ENCODE measurements around the gene GRAP.

Gene GRAP

GRCh38 chr17:19017804-19018599, 28.8 kb downstream of the GRAP start:
- ATAC-seq (ENCODE audit: low read depth) = no peak
- DNase-seq (ENCODE audit: low spot score in 2 of 2) = no peak
- Mint-ChIP-seq H3K27me3 (peaks cover 5% of the 10 kb centered on the region), H3K4me3 (no peak overlapping the region), H3K9me3 (no peaks in the 10 kb centered on the region), H3K4me1 (peaks cover 22% of the 10 kb centered on the region), H3K36me3 (peaks cover 7% of the 10 kb centered on the region), H3K27ac (no peak overlapping the region)

- peaks cover 5% of the 10 kb centered on the region for H3K27me3 Mint-ChIP-seq
- H3K27ac Mint-ChIP-seq = no peak overlapping the region
- peaks cover 22% of the 10 kb centered on the region for H3K4me1 Mint-ChIP-seq
- H3K9me3 Mint-ChIP-seq = no peaks in the 10 kb centered on the region
- peaks cover 4% of the 10 kb centered on the region for H3K36me3 Mint-ChIP-seq
- H3K4me3 Mint-ChIP-seq = no peak overlapping the region
- DNase-seq (ENCODE audit: low spot score in 2 of 2) (no peak), ATAC-seq (ENCODE audit: low read depth) (no peak)
These were observed 29.4 kb downstream of the GRAP start for GRCh38 chr17:19017401-19017800.

- Mint-ChIP-seq H3K4me3 (no peak overlapping the region), H3K27me3 (peaks cover 5% of the 10 kb centered on the region), H3K9me3 (no peaks in the 10 kb centered on the region), H3K36me3 (peaks cover 4% of the 10 kb centered on the region), H3K27ac (no peak overlapping the region), H3K4me1 (peaks cover 24% of the 10 kb centered on the region)
- ATAC-seq (ENCODE audit: low read depth) (no peak), DNase-seq (ENCODE audit: low spot score in 2 of 2) (no peak)
These were observed 29.9 kb downstream of the GRAP start for GRCh38 chr17:19016881-19017280.

- peaks cover 3% of the 10 kb centered on the region for H3K36me3 Mint-ChIP-seq
These were observed 30.5 kb downstream of the GRAP start for GRCh38 chr17:19016297-19016696.

GRCh38 chr17:19015428-19015827, 31.3 kb downstream of the GRAP start:
- Mint-ChIP-seq H3K27ac (no peak overlapping the region), H3K4me1 (peaks cover 24% of the 10 kb centered on the region), H3K9me3 (no peaks in the 10 kb centered on the region), H3K36me3 (no peaks in the 10 kb centered on the region), H3K27me3 (peaks cover 5% of the 10 kb centered on the region), H3K4me3 (no peak overlapping the region)
- ATAC-seq (ENCODE audit: low read depth) = no peak
- DNase-seq (ENCODE audit: low spot score in 2 of 2) = no peak

More at GRCh38 chr17:19016297-19016696, 30.5 kb downstream of the GRAP start:
- H3K4me3 Mint-ChIP-seq = no peak overlapping the region
- H3K4me1 Mint-ChIP-seq = peaks cover 24% of the 10 kb centered on the region
- DNase-seq (ENCODE audit: low spot score in 2 of 2) (no peak), ATAC-seq (ENCODE audit: low read depth) (no peak)
- H3K27me3 Mint-ChIP-seq = peaks cover 5% of the 10 kb centered on the region
- no peak overlapping the region for H3K27ac Mint-ChIP-seq
- H3K9me3 Mint-ChIP-seq = no peaks in the 10 kb centered on the region

- no peaks in the 10 kb centered on the region for H3K9me3 Mint-ChIP-seq
- H3K27me3 Mint-ChIP-seq = peaks cover 5% of the 10 kb centered on the region
- H3K4me1 Mint-ChIP-seq = peaks cover 18% of the 10 kb centered on the region
- H3K4me3 Mint-ChIP-seq = no peak overlapping the region
- DNase-seq (ENCODE audit: low spot score in 2 of 2) (no peak), ATAC-seq (ENCODE audit: low read depth) (no peak)
- H3K27ac Mint-ChIP-seq = no peak overlapping the region
- H3K36me3 Mint-ChIP-seq = no peaks in the 10 kb centered on the region
These were observed 32.0 kb downstream of the GRAP start for GRCh38 chr17:19014628-19015215.

GRCh38 chr17:19013806-19014627, 32.7 kb downstream of the GRAP start:
- H3K27me3 Mint-ChIP-seq = peaks cover 5% of the 10 kb centered on the region
- no peaks in the 10 kb centered on the region for H3K9me3 Mint-ChIP-seq
- no peak overlapping the region for H3K4me3 Mint-ChIP-seq

GRCh38 chr17:19013226-19013625, 33.5 kb downstream of the GRAP start:
- peaks cover 5% of the 10 kb centered on the region for H3K27me3 Mint-ChIP-seq
- peaks cover 10% of the 10 kb centered on the region for H3K4me1 Mint-ChIP-seq
- no peak overlapping the region for H3K27ac Mint-ChIP-seq
- DNase-seq (ENCODE audit: low spot score in 2 of 2) = no peak
- no peaks in the 10 kb centered on the region for H3K9me3 Mint-ChIP-seq
- H3K36me3 Mint-ChIP-seq = no peaks in the 10 kb centered on the region
- ATAC-seq (ENCODE audit: low read depth) = no peak
- no peak overlapping the region for H3K4me3 Mint-ChIP-seq

More at GRCh38 chr17:19013806-19014627, 32.7 kb downstream of the GRAP start:
- DNase-seq (ENCODE audit: low spot score in 2 of 2) (no peak), ATAC-seq (ENCODE audit: low read depth) (no peak)
- H3K36me3 Mint-ChIP-seq = no peaks in the 10 kb centered on the region
- peaks cover 14% of the 10 kb centered on the region for H3K4me1 Mint-ChIP-seq
- H3K27ac Mint-ChIP-seq = no peak overlapping the region

GRCh38 chr17:19012171-19013080, 34.3 kb downstream of the GRAP start:
- Mint-ChIP-seq H3K36me3 (no peaks in the 10 kb centered on the region), H3K27me3 (peaks cover 5% of the 10 kb centered on the region), H3K4me3 (no peak overlapping the region), H3K4me1 (peaks cover 10% of the 10 kb centered on the region), H3K9me3 (no peaks in the 10 kb centered on the region), H3K27ac (no peak overlapping the region)
- ATAC-seq (ENCODE audit: low read depth) (no peak), DNase-seq (ENCODE audit: low spot score in 2 of 2) (no peak)

- Mint-ChIP-seq H3K27ac (no peak overlapping the region), H3K9me3 (no peaks in the 10 kb centered on the region), H3K36me3 (no peaks in the 10 kb centered on the region), H3K4me3 (no peak overlapping the region), H3K4me1 (peaks cover 4% of the 10 kb centered on the region), H3K27me3 (peaks cover under 1% of the 10 kb centered on the region)
- DNase-seq (ENCODE audit: low spot score in 2 of 2) (no peak), ATAC-seq (ENCODE audit: low read depth) (no peak)
These were observed 35.2 kb downstream of the GRAP start for GRCh38 chr17:19011581-19011980.

GRCh38 chr17:19010729-19011505, 35.8 kb downstream of the GRAP start:
- H3K4me3 Mint-ChIP-seq = no peak overlapping the region
- no peak overlapping the region for H3K27ac Mint-ChIP-seq
- ATAC-seq (ENCODE audit: low read depth) (no peak), DNase-seq (ENCODE audit: low spot score in 2 of 2) (no peak)
- H3K27me3 Mint-ChIP-seq = no peaks in the 10 kb centered on the region
- no peaks in the 10 kb centered on the region for H3K36me3 Mint-ChIP-seq
- peaks cover 5% of the 10 kb centered on the region for H3K4me1 Mint-ChIP-seq
- H3K9me3 Mint-ChIP-seq = no peaks in the 10 kb centered on the region

- Mint-ChIP-seq H3K27ac (no peak overlapping the region), H3K4me3 (no peak overlapping the region), H3K9me3 (no peaks in the 10 kb centered on the region), H3K27me3 (no peaks in the 10 kb centered on the region), H3K4me1 (peaks cover 8% of the 10 kb centered on the region), H3K36me3 (no peaks in the 10 kb centered on the region)
- ATAC-seq (ENCODE audit: low read depth) (no peak), DNase-seq (ENCODE audit: low spot score in 2 of 2) (no peak)
These were observed 36.8 kb downstream of the GRAP start for GRCh38 chr17:19009970-19010369.

GRCh38 chr17:19006698-19007097, 40.1 kb downstream of the GRAP start:
- Mint-ChIP-seq H3K27ac (no peak overlapping the region), H3K27me3 (no peaks in the 10 kb centered on the region), H3K9me3 (no peaks in the 10 kb centered on the region), H3K36me3 (peaks cover 1% of the 10 kb centered on the region), H3K4me1 (peaks cover 20% of the 10 kb centered on the region), H3K4me3 (no peak overlapping the region)
- DNase-seq (ENCODE audit: low spot score in 2 of 2) (no peak), ATAC-seq (ENCODE audit: low read depth) (no peak)
